ENCODE measurements around the gene DEFB132.
"Not testable (repeated sequence)": the region's sequence is repeated elsewhere in the genome, so short reads cannot be mapped to it uniquely, and the experiment has no call there.

DEFB132 gene

GRCh38 chr20:257419-257818, at the start of gene DEFB132:
TSS of gene DEFB132 (plus strand) at chr20:257724. CDS start at chr20:257779, 55 bp downstream.
- FAIRE-seq = no peak

GRCh38 chr20:208942-209566, 48.5 kb upstream of the DEFB132 start:
- DNase-seq (ENCODE audit: extremely low spot score, insufficient read length, low read depth) = peak; percentile 5
- peak; percentile 89 for FAIRE-seq

More at GRCh38 chr20:257419-257818, at the start of gene DEFB132:
- DNase-seq (ENCODE audit: extremely low spot score, insufficient read length, low read depth) = no peak

DNA sequence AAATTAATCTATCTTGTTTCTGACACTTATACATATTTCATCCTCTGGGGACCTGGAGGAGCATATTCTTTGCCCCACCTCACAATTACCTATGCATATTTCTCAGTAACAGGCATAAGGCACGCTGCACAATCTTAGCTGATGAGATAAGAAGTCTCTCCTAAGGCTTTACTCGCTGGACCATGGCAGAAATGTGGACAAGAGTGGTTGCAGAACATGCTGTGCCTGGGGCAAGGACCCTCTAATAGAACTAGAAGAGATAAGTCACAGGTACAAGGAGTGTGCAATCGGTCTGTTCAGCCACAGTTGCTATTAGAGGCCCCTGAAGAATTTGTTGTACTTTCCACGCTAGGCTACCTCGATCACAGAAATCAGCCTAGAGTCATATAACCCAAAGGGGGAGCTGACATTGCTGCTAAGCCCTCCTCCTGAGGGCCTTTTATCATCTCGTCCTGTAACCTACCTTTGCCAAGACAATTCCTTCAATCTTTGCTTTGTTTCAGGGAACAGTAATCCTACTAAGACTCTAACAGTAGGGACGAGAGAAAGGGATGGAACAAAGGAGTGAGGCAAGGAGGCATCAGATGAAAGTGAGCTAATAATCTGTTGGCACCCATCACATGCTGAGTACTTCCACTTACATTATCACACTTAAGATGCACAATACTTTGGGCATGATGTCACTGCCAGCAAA, 46.6 kb upstream of the DEFB132 start:
- DNase-seq (ENCODE audit: extremely low spot score, insufficient read length, low read depth) = no peak
- no peak for FAIRE-seq

- FAIRE-seq = no peak
- DNase-seq (ENCODE audit: extremely low spot score, insufficient read length, low read depth) = no peak
Observed at GRCh38 chr20:214383-214782, 43.1 kb upstream of the DEFB132 start.

GRCh38 chr20:215796-216195, 41.7 kb upstream of the DEFB132 start:
- no peak for FAIRE-seq
- no peak for DNase-seq (ENCODE audit: extremely low spot score, insufficient read length, low read depth)

GRCh38 chr20:217266-217665, 40.3 kb upstream of the DEFB132 start:
- FAIRE-seq (no peak), DNase-seq (ENCODE audit: extremely low spot score, insufficient read length, low read depth) (no peak)

DNA sequence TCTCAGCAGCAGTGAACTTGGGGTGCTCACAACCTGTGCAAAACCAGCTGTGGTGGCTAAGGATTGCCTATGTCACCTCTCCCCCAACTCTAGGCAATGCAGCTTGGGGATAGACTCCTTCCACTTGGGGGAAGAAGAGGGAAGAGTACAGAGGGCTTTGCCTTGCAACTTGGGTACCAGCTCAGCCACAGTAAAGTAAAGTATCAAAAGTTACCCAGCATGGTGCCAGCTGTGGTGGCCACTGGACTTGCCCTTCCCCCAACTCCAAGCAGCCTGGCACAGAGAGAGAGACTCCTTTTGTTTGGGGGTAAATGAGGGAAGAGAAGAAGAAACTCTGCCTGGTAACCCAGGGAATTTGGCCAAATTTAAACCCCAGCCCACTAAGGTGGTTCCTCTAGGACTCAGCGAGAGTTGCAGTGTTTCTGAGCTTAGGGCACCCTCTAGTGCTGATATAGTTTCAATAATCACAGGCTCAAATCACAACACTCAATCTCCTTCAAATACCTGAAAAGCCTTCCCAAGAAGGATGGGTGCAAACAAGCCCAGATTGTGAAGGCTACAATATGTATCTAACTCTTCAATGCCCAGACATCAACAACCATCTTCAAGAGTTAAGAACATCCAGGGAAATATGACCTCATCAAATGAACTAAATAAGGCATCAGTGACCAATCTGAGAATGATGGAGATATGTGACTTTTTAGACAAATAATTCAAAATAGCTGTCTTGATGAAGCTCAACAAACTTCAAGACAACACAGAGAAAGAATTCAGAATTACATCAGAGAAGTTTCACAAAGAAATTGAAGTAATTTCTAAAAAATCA, 38.0 kb upstream of the DEFB132 start:
- no peak for DNase-seq (ENCODE audit: extremely low spot score, insufficient read length, low read depth)
- FAIRE-seq = no peak

DNA sequence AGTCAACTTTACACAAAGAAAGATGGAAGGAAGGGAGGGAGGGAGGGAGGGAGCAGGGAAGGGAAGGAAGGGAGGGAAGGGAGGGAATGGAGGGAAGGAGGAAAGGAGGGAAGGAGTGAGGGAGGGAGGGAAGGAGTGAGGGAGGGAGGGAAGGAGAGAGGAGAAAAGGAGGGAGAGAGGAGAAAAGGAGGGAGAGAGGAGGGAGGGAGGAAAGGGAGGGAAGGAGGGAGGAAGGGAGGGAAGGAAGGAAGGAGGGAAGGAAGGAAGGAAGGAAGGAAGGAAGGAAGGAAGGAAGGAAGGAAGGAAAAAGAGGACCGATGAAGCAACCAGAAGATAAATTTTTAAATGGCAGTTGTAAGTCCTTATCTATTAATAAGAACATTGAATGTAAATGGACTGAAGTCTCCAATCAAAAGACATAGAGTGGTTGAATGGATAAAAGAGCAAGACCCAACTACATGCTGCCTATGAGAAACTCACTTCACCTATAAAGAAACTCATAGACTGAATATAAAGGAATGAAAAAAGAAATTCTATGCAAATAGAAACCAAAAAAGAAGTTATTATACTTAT, 36.2 kb upstream of the DEFB132 start:
- no peak for FAIRE-seq

DNA sequence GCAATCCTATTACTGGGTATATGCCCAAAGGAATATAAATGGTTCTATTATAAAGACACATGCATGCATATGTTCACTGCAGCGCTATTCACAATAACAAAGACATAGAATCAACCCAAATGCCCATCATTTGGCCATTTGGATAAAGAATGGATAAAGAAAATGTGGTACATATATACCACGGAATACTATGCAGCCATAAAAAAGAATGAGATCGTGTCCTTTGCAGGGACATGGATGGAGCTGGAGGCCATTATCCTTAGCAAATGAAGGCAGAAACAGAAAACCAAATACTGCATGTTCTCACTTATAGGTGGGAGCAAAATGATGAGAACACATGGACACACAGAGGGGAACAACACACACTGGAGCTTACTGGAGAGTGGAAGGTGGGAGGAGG, 31.6 kb upstream of the DEFB132 start:
- FAIRE-seq; DNase-seq (ENCODE audit: extremely low spot score, insufficient read length, low read depth): not testable (repeated sequence)

More for the DNA sequence above, 36.2 kb upstream of the DEFB132 start:
- no peak for DNase-seq (ENCODE audit: extremely low spot score, insufficient read length, low read depth)

DNA sequence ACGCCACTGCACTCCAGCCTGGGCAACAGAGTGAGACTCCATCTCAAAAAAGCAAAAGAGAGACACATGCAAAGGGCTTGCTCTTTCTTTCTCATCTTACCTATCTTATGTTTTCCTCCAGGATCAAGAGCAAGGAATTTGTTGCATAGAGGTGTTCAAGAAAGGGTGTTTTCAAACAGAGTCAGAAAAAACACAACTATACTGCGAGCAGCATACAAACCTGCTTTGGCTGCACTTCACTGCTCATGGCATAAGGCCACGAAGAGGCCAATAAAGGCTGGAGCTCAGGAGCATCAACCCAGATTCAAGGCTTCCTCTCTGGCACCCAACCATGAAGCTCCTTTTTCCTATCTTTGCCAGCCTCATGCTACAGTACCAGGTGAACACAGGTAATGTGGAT, 30.6 kb upstream of the DEFB132 start, which contains the start of gene DEFB129:
Gene DEFB129, plus strand, starts transcription at position 301 of the 400 bp plus-strand sequence. Its CDS starts 31 bp downstream, at position 332.
- DNase-seq (ENCODE audit: extremely low spot score, insufficient read length, low read depth) (no peak), FAIRE-seq (no peak)

DNA sequence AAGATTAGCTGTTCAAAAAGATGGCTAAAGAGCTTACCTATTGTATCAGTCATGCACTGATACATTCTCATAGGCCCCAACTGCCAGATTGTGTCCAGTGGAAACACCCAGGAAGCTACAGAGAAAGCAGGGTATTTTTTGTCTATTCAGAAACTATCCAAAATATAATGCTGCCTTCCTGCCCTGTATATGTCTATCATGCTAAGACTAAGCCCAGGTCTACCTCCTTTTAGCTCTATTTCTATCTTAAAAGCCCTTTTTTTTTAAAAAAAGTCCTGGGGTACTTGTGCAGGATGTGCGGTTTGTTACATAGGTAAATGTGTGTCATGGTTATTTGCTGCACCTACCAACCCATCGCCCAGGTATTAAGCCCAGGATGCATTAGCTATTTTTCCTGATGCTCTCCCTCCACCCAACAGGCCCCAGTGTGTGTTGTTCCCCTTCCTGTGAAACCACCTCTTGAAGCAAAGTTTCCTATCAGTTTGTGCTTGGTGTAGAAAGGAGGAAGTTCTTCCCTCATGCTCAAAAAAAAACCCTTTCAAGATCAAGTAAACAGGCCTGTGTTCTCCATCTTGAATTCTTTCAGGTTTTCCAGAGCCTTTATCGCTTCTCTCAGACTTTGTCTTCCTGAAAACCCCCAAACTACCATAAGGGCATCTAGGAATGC, 30.0 kb upstream of the DEFB132 start:
- peak; percentile 29 for FAIRE-seq
- no peak for DNase-seq (ENCODE audit: extremely low spot score, insufficient read length, low read depth)

- DNase-seq (ENCODE audit: extremely low spot score, insufficient read length, low read depth) (no peak), FAIRE-seq (no peak)
Observed at GRCh38 chr20:235891-236290, 21.6 kb upstream of the DEFB132 start.

- FAIRE-seq = peak; percentile 62
- DNase-seq (ENCODE audit: extremely low spot score, insufficient read length, low read depth) = no peak
Observed at GRCh38 chr20:237489-237888, 20.0 kb upstream of the DEFB132 start.

GRCh38 chr20:237929-238328, 19.6 kb upstream of the DEFB132 start:
- FAIRE-seq (peak; percentile 45), DNase-seq (ENCODE audit: extremely low spot score, insufficient read length, low read depth) (no peak)

GRCh38 chr20:242905-243304, 14.6 kb upstream of the DEFB132 start:
- DNase-seq (ENCODE audit: extremely low spot score, insufficient read length, low read depth) = no peak
- no peak for FAIRE-seq

GRCh38 chr20:251354-251753, 6.2 kb upstream of the DEFB132 start:
- FAIRE-seq = no peak
- no peak for DNase-seq (ENCODE audit: extremely low spot score, insufficient read length, low read depth)

DNA sequence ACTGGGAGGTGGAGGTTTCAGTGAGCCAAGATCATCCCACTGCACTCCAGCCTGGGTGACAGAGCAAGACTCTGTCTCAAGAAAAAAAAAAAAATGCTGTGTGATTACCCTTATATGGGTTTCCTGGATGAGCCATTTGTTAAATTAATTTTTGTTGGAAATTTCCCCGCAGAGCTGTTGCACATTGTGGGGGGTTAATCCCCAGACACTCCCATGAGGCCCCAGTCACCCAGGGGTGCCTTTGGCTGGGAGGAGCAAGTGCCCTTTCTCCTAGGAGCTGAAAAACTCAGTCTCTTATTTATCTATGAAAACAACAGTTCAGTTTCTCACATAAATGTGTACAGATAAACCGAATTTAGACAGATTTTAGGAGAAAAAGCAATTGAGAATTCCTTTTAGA, 4.7 kb upstream of the DEFB132 start:
- no peak for DNase-seq (ENCODE audit: extremely low spot score, insufficient read length, low read depth)
- FAIRE-seq = no peak

DNA sequence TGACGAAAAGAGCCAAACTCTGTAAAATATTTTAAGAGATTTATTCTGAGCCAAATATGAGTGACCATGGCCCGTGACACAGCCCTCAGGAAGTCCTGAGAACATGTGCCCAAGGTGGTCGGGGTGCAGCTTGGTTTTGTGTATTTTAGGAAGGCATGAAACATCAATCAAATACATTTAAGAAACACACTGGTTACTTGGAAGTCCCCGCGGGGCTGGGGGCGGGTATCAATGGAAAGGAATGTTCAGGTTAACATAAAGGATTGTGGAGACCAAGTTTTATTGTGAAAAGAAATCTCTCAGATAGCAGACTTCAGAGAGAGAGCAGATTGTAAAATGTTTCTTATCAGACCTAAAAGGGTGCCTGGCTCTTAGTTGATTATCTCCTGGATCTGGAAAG, 4.1 kb upstream of the DEFB132 start:
- DNase-seq (ENCODE audit: extremely low spot score, insufficient read length, low read depth); FAIRE-seq: not testable (repeated sequence)

DNA sequence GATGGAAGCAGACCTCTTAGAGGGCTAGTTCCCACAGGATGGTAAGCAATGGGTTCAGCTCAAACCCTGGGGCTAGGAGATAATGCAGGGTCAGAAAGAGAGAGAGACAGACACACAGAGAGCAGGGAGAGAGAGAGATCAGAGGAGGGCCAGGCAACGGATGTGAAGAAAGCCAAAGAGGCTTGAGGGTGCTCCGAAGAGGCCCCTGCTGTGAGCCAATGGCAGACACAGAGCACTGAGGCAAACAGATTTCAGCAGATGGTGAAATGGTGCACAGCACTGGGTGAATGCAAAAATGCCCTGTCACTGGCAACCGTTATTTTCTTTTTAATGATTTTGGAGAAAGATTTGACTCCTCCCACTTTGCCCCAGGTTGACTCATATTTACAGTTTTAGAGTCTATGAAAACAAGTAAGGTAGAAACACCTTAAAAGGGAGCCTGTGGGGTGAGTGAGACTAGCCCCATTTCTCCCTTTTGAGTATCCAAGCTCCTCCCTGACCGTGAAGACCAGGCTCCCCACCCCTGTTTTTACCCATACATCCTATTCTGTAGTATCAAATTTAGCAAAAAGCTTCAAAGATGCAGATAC, 840 bp downstream of the DEFB132 start:
- FAIRE-seq = no peak
- DNase-seq (ENCODE audit: extremely low spot score, insufficient read length, low read depth) = no peak

DNA sequence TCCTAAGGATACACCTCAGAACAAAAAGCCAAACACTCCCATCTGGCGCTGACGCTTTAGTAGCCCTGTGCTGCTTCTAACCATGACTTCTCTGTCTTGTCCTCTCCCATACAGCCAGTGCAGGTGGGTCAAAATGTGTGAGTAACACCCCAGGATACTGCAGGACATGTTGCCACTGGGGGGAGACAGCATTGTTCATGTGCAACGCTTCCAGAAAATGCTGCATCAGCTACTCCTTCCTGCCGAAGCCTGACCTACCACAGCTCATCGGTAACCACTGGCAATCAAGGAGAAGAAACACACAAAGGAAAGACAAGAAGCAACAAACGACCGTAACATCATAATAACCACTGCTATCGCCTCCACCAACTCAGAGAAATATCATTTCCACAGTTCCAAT, 1.4 kb downstream of the DEFB132 start:
- DNase-seq (ENCODE audit: extremely low spot score, insufficient read length, low read depth) = no peak
- no peak for FAIRE-seq
